HG03354 (cell line): ENCODE measurements around the gene AXL.

Experiments
- ATAC-seq: cut with Tn5 transposase; IDR thresholded peaks from one replicate; pipeline ENCODE4 v1.9.1; 2021; ENCODE audit warnings: mild to moderate bottlenecking; ENCODE audit not compliant: unreplicated experiment, poor library complexity, severe bottlenecking

Gene AXL

GRCh38 chr19:41304706-41305483, 85.9 kb downstream of the AXL start:
- ATAC-seq = no peak

- no peak for ATAC-seq
Measured at GRCh38 chr19:41305927-41306793, 87.1 kb downstream of the AXL start.

GRCh38 chr19:41307090-41307875, 88.3 kb downstream of the AXL start:
- no peak for ATAC-seq

- ATAC-seq = peak; percentile 4
Measured at GRCh38 chr19:41307954-41308449, 89.0 kb downstream of the AXL start.

- peak; percentile 38 for ATAC-seq
Measured at GRCh38 chr19:41308450-41309179, 89.6 kb downstream of the AXL start.

GRCh38 chr19:41309180-41310032, 90.4 kb downstream of the AXL start:
- no peak for ATAC-seq

GRCh38 chr19:41310033-41310831, 91.2 kb downstream of the AXL start, which contains the start of gene CCDC97:
Gene CCDC97 (plus strand): TSS chr19:41310172. CDS start chr19:41310311, 139 bp downstream.
- peak; percentile 70 for ATAC-seq

- ATAC-seq = no peak
Measured at GRCh38 chr19:41311072-41311471, 92.0 kb downstream of the AXL start.
